Measurements from ENCODE around the gene AK3.

DNA sequence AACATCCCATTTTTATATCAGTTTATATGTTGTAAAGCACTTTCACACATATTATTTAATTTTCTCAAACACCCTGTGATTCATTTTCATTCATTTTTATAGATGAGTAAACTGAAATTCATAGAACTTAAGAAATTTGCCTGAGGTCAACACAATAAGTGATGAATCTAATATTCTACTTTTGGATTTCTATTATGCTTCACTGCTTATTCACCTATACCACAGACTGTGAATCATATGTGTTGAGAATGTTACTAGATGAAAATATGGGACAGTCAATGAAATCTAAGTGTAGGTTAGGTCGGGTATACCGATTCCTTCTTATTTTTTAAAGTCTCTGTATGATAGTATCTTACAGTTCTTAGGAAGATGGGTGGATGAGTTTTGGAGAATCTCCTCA lies 36.9 kb downstream of the AK3 start:
- TF ChIP-seq MYNN (IDR thresholded peaks at IDR 0.05) (no peak), MYNN (CRISPR knock-in tag; IDR thresholded peaks at IDR 0.05) (no peak), NFE2 (IDR thresholded peaks at IDR 0.05; ENCODE audit: low read depth) (no peak), LCOR (CRISPR knock-in tag; IDR thresholded peaks at IDR 0.05) (no peak), ZNF274 (IDR thresholded peaks at IDR 0.05; ENCODE audit: borderline replicate concordance, low read depth, low read length) (no peak)
- TF ChIP-seq, protein P1, sequence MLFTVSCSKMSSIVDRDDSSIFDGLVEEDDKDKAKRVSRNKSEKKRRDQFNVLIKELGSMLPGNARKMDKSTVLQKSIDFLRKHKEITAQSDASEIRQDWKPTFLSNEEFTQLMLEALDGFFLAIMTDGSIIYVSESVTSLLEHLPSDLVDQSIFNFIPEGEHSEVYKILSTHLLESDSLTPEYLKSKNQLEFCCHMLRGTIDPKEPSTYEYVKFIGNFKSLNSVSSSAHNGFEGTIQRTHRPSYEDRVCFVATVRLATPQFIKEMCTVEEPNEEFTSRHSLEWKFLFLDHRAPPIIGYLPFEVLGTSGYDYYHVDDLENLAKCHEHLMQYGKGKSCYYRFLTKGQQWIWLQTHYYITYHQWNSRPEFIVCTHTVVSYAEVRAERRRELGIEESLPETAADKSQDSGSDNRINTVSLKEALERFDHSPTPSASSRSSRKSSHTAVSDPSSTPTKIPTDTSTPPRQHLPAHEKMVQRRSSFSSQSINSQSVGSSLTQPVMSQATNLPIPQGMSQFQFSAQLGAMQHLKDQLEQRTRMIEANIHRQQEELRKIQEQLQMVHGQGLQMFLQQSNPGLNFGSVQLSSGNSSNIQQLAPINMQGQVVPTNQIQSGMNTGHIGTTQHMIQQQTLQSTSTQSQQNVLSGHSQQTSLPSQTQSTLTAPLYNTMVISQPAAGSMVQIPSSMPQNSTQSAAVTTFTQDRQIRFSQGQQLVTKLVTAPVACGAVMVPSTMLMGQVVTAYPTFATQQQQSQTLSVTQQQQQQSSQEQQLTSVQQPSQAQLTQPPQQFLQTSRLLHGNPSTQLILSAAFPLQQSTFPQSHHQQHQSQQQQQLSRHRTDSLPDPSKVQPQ (CRISPR knock-in tag; IDR thresholded peaks at IDR 0.05; ENCODE audit: borderline replicate concordance): no peak
- TF ChIP-seq, protein P2, sequence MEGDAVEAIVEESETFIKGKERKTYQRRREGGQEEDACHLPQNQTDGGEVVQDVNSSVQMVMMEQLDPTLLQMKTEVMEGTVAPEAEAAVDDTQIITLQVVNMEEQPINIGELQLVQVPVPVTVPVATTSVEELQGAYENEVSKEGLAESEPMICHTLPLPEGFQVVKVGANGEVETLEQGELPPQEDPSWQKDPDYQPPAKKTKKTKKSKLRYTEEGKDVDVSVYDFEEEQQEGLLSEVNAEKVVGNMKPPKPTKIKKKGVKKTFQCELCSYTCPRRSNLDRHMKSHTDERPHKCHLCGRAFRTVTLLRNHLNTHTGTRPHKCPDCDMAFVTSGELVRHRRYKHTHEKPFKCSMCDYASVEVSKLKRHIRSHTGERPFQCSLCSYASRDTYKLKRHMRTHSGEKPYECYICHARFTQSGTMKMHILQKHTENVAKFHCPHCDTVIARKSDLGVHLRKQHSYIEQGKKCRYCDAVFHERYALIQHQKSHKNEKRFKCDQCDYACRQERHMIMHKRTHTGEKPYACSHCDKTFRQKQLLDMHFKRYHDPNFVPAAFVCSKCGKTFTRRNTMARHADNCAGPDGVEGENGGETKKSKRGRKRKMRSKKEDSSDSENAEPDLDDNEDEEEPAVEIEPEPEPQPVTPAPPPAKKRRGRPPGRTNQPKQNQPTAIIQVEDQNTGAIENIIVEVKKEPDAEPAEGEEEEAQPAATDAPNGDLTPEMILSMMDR (IDR thresholded peaks at IDR 0.05 in 2 of 3, conservative IDR thresholded peaks at IDR 0.05 in 1 of 3; ENCODE audit: insufficient read depth in 2 of 3, low read depth in 1 of 3, low read length in 3 of 3): no peak

Data from K562 (cell line).